OCI-LY1 (cell line): ENCODE data around the gene KRTAP5-3.

ENCODE experiments used
- H2AFZ ChIP-seq: fragments of 200-600 bp; sonication (generic), shearing (Covaris generic); 2 replicates; pipeline ENCODE4 v1.6.0; 2014; ENCODE audit warnings: antibody characterized with exemption, mild to moderate bottlenecking, low read length
- H3F3A ChIP-seq: fragments of 200-600 bp; sonication (generic), shearing (Covaris generic); 2 replicates; pipeline ENCODE4 v1.6.0; 2014; ENCODE audit warnings: mild to moderate bottlenecking, antibody characterized with exemption, low read length, moderate library complexity; ENCODE audit not compliant: insufficient read depth
- H3K27ac ChIP-seq: fragments of 200-600 bp; sonication (generic); 2 replicates; pipeline ENCODE4 v1.5.1; 2014; ENCODE audit warnings: low read length, mixed run types, mild to moderate bottlenecking, low read depth; ENCODE audit not compliant: poor library complexity, severe bottlenecking
- H3K27me3 ChIP-seq: fragments of 200-600 bp; sonication (generic); 2 replicates; pipeline ENCODE4 v1.6.0; 2014; ENCODE audit warnings: antibody characterized with exemption, mild to moderate bottlenecking, low read length, moderate library complexity; ENCODE audit not compliant: insufficient read depth
- H3K36me3 ChIP-seq: fragments of 200-600 bp; sonication (generic); 2 replicates; pipeline ENCODE4 v1.6.1; 2014; ENCODE audit warnings: mild to moderate bottlenecking, antibody characterized with exemption, low read length, moderate library complexity, mixed read lengths; ENCODE audit not compliant: insufficient read depth
- H3K4me1 ChIP-seq: fragments of 200-600 bp; sonication (generic); 2 replicates; pipeline ENCODE4 v1.5.1; 2014; ENCODE audit warnings: mild to moderate bottlenecking, low read length, moderate library complexity; ENCODE audit not compliant: insufficient read depth, severe bottlenecking
- H3K4me2 ChIP-seq: fragments of 200-600 bp; sonication (generic), shearing (Covaris generic); 2 replicates; pipeline ENCODE4 v1.6.1; 2014; ENCODE audit warnings: low read length
- H3K4me3 ChIP-seq: fragments of 200-600 bp; sonication (generic); 2 replicates; pipeline ENCODE4 v1.5.1; 2014; ENCODE audit warnings: low read length, low read depth, mild to moderate bottlenecking, mixed read lengths; ENCODE audit not compliant: poor library complexity, severe bottlenecking
- H3K79me2 ChIP-seq: fragments of 200-600 bp; shearing (Covaris generic); 2 replicates; pipeline ENCODE4 v1.6.1; 2016; ENCODE audit warnings: mixed run types, low read length, mixed read lengths; ENCODE audit not compliant: insufficient read depth
- H3K9ac ChIP-seq: fragments of 200-600 bp; sonication (generic), shearing (Covaris generic); 2 replicates; pipeline ENCODE4 v1.6.1; 2014; ENCODE audit warnings: mild to moderate bottlenecking, low read length, mixed read lengths
- H3K9me2 ChIP-seq: fragments of 200-600 bp; sonication (generic), shearing (Covaris generic); 2 replicates; pipeline ENCODE4 v1.6.1; 2014; ENCODE audit warnings: low read depth, mild to moderate bottlenecking, low read length, mixed read lengths
- H3K9me3 ChIP-seq: fragments of 200-600 bp; shearing (Covaris generic); 2 replicates; pipeline ENCODE4 v1.6.1; 2014; ENCODE audit warnings: low read length, mixed read lengths
- H4K20me1 ChIP-seq: fragments of 200-600 bp; sonication (generic), shearing (Covaris generic); 2 replicates; pipeline ENCODE4 v1.6.0; 2016; ENCODE audit warnings: mild to moderate bottlenecking, low read length; ENCODE audit not compliant: insufficient read depth
- EZH2 ChIP-seq: fragments of 200-600 bp; sonication (generic), shearing (Covaris generic); IDR thresholded peaks from 2 replicates; pipeline ENCODE4 v1.8.0; 2017; ENCODE audit warnings: borderline replicate concordance, mixed run types, mild to moderate bottlenecking, antibody characterized with exemption, low read length, moderate library complexity, mixed read lengths
- TF ChIP-seq, protein P1 (sequence below): fragments of 200-600 bp; sonication (generic), shearing (Covaris generic); IDR thresholded peaks from 2 replicates; pipeline ENCODE4 v1.5.1; 2017; ENCODE audit warnings: mild to moderate bottlenecking, antibody characterized with exemption, low read length, moderate library complexity, mixed read lengths

KRTAP5-3 gene, protein sequence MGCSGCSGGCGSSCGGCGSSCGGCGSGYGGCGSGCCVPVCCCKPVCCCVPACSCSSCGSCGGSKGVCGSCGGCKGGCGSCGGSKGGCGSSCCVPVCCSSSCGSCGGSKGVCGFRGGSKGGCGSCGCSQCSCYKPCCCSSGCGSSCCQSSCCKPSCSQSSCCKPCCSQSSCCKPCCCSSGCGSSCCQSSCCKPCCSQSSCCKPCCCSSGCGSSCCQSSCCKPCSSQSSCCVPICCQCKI

DNA sequence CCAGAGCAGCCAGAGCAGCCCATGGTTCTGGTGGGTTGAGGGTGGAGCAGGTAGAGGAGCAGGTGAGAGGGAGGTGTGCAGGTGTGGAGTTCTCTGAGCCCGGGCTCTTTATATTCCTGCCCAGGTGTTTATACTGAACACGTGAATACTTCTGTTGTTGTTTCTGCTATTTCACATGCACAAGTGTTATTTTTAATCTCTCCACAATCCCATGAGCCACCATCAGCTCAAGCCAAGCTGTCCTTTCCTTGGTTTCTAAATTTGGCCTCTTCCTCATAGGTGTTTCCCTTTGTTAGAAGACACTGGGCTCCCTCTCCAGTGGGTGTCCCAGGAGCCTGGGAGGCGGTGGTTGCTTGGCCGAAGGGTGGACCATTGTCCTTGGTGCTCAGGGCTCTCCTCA, at the start of gene KRTAP5-3:
TSS of gene KRTAP5-3 (minus strand) at position 101 of the 400 bp plus-strand sequence. CDS start at position 23, 78 bp downstream.
- H3K9me2 ChIP-seq, result no peaks in the 10 kb centered on the region
- H3K4me3 ChIP-seq, result no peak within 1 kb of the TSS
- TF ChIP-seq EZH2, result no peak
- TF ChIP-seq, protein P1, sequence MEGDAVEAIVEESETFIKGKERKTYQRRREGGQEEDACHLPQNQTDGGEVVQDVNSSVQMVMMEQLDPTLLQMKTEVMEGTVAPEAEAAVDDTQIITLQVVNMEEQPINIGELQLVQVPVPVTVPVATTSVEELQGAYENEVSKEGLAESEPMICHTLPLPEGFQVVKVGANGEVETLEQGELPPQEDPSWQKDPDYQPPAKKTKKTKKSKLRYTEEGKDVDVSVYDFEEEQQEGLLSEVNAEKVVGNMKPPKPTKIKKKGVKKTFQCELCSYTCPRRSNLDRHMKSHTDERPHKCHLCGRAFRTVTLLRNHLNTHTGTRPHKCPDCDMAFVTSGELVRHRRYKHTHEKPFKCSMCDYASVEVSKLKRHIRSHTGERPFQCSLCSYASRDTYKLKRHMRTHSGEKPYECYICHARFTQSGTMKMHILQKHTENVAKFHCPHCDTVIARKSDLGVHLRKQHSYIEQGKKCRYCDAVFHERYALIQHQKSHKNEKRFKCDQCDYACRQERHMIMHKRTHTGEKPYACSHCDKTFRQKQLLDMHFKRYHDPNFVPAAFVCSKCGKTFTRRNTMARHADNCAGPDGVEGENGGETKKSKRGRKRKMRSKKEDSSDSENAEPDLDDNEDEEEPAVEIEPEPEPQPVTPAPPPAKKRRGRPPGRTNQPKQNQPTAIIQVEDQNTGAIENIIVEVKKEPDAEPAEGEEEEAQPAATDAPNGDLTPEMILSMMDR, result no peak
- no peak within 1 kb of the TSS for H3K9ac ChIP-seq
- H3K36me3 ChIP-seq, result no peaks in the 10 kb centered on the region
- no peaks in the 10 kb centered on the region for H3K79me2 ChIP-seq
- H3K27me3 ChIP-seq, result no peaks in the 10 kb centered on the region
- no peak within 1 kb of the TSS for H2AFZ ChIP-seq
- no peak within 1 kb of the TSS for H3K4me2 ChIP-seq
- H3K9me3 ChIP-seq, result no peaks in the 10 kb centered on the region
- no peak within 1 kb of the TSS for H3K27ac ChIP-seq
- H3K4me1 ChIP-seq, result peaks cover 4% of the 10 kb centered on the region
- H4K20me1 ChIP-seq, result no peaks in the 10 kb centered on the region
- H3F3A ChIP-seq, result no peaks in the 10 kb centered on the region

DNA sequence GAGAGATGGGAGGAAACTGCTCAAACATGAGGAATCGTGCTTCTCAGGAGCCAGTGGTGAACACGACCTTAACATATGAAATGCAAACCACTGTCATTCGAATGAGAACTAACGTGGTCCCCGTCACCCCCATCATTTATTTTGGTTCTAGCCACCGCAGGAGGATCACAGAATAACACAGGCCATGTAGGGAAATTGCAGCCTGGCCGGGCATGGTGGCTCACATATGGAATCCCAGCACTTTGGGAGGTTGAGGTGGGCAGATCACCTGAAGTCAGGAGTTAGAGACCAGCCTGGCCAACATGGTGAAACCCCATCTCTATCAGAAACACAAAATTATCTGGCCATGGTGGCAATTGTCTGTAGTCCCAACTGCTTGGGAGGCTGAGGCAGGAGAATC, 48.4 kb upstream of the KRTAP5-3 start:
- H3K9ac ChIP-seq, result no peak overlapping the region
- H4K20me1 ChIP-seq, result no peaks in the 10 kb centered on the region
- no peaks in the 10 kb centered on the region for H3K79me2 ChIP-seq
- no peak overlapping the region for H3K4me3 ChIP-seq
- H3F3A ChIP-seq, result no peaks in the 10 kb centered on the region
- H3K36me3 ChIP-seq, result no peaks in the 10 kb centered on the region
- no peaks in the 10 kb centered on the region for H3K4me1 ChIP-seq
- H3K4me2 ChIP-seq, result no peak overlapping the region
- H3K9me2 ChIP-seq, result no peaks in the 10 kb centered on the region
- H3K27ac ChIP-seq, result no peak overlapping the region
- no peak for TF ChIP-seq EZH2
- TF ChIP-seq, protein P1, result no peak
- H3K27me3 ChIP-seq, result peaks cover 6% of the 10 kb centered on the region; the same call in 1 of the 2 replicates
- H3K9me3 ChIP-seq, result no peaks in the 10 kb centered on the region
- no peak overlapping the region for H2AFZ ChIP-seq

DNA sequence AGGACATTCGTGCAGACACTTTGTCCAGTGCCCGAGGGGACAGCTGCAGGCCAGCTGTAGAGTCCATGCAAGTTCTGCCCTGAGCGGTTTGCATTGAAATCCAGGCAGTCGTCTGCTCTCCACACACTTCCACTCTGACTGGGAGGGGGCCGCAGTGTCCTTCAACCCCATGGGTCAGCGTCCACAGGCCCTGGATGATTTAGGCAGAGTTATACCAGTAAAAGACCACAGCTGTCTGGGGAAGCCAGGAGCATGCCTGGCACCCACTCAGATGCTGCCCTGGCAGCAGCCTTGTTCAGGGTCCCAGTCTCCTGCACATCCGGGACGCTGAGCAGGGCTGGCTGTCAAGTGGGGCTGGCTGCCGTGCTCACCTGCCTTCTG, 47.8 kb upstream of the KRTAP5-3 start:
- Histone ChIP-seq H3F3A (no peaks in the 10 kb centered on the region), H4K20me1 (no peaks in the 10 kb centered on the region), H3K4me3 (no peak overlapping the region), H3K9me2 (no peaks in the 10 kb centered on the region), H3K27me3 (peaks cover 6% of the 10 kb centered on the region; the same call in 1 of the 2 replicates), H3K79me2 (no peaks in the 10 kb centered on the region), H3K4me2 (no peak overlapping the region), H3K27ac (no peak overlapping the region), H3K9me3 (no peaks in the 10 kb centered on the region), H3K4me1 (no peaks in the 10 kb centered on the region), H3K9ac (no peak overlapping the region), H2AFZ (no peak overlapping the region), H3K36me3 (no peaks in the 10 kb centered on the region)
- TF ChIP-seq, protein P1, result no peak
- no peak for TF ChIP-seq EZH2
